ENCODE results near the gene UPK1B.

DNA sequence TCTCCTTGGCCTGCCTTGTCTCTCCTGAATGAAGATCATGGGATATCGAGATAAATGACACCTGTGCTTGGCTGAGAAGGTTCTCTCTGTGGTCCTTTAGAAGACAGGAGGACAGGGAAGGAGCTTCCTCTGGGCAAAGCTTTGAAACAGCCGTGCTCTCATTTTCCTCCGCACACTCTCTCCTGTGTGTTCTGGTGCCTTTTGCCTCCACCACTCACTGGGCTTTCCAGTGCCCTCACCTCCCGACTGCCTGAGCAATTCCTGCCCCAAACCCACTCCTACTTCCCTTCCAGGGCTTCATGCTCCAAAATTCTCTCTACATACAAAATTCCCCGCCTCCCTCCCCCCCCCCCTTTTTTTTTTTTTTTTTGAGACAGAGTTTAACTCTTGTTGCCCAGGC, 32.3 kb downstream of the UPK1B start:
- TF ChIP-seq, protein P1, sequence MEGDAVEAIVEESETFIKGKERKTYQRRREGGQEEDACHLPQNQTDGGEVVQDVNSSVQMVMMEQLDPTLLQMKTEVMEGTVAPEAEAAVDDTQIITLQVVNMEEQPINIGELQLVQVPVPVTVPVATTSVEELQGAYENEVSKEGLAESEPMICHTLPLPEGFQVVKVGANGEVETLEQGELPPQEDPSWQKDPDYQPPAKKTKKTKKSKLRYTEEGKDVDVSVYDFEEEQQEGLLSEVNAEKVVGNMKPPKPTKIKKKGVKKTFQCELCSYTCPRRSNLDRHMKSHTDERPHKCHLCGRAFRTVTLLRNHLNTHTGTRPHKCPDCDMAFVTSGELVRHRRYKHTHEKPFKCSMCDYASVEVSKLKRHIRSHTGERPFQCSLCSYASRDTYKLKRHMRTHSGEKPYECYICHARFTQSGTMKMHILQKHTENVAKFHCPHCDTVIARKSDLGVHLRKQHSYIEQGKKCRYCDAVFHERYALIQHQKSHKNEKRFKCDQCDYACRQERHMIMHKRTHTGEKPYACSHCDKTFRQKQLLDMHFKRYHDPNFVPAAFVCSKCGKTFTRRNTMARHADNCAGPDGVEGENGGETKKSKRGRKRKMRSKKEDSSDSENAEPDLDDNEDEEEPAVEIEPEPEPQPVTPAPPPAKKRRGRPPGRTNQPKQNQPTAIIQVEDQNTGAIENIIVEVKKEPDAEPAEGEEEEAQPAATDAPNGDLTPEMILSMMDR (IDR thresholded peaks at IDR 0.05): no peak
- no peak for TF ChIP-seq POLR2A (IDR thresholded peaks at IDR 0.05)

Data from body of pancreas (tissue), 4 donors.